MM.1S (cell line): ENCODE measurements around the gene LRP10.

Experiments
- DNase-seq: peaks from one replicate; pipeline ENCODE4 v3.0.0-alpha.2; 2015
- H2AFZ ChIP-seq: fragments of 300-600 bp; sonication (generic); 2 replicates; pipeline ENCODE4 v1.6.0; 2016; ENCODE audit warnings: antibody characterized with exemption, low read length
- H3F3A ChIP-seq: fragments of 300-600 bp; sonication (generic); 2 replicates; pipeline ENCODE4 v1.6.1; 2016; ENCODE audit warnings: mild to moderate bottlenecking, antibody characterized with exemption, low read length, moderate library complexity, mixed read lengths; ENCODE audit not compliant: insufficient read depth
- H3K27ac ChIP-seq: fragments of 300-600 bp; sonication (generic); 2 replicates; pipeline ENCODE4 v1.5.1; 2016; ENCODE audit warnings: mild to moderate bottlenecking, low read length
- H3K27me3 ChIP-seq: fragments of 300-600 bp; sonication (generic); replicated peaks from 2 replicates; pipeline ENCODE4 v1.6.0; 2016; ENCODE audit warnings: low read length; ENCODE audit not compliant: insufficient read depth
- H3K36me3 ChIP-seq: fragments of 300-600 bp; sonication (generic); replicated peaks from 2 replicates; pipeline ENCODE4 v1.6.1; 2016; ENCODE audit warnings: mild to moderate bottlenecking, low read length, mixed read lengths; ENCODE audit not compliant: insufficient read depth
- H3K4me1 ChIP-seq: fragments of 300-600 bp; sonication (generic); 2 replicates; pipeline ENCODE4 v1.6.1; 2016; ENCODE audit warnings: low read length, mixed read lengths
- H3K4me2 ChIP-seq: fragments of 300-600 bp; sonication (generic); 2 replicates; pipeline ENCODE4 v1.6.0; 2016; ENCODE audit warnings: low read depth, low read length
- H3K4me3 ChIP-seq: fragments of 300-600 bp; sonication (generic); 2 replicates; pipeline ENCODE4 v1.5.1; 2016; ENCODE audit warnings: low read length, mixed read lengths
- H3K79me2 ChIP-seq: fragments of 300-600 bp; sonication (generic); 2 replicates; pipeline ENCODE4 v1.6.1; 2016; ENCODE audit warnings: mixed run types, low read length, mixed read lengths
- H3K9ac ChIP-seq: fragments of 300-600 bp; sonication (generic); 2 replicates; pipeline ENCODE4 v1.6.1; 2016; ENCODE audit warnings: low read length, mixed read lengths
- H3K9me2 ChIP-seq: fragments of 300-600 bp; sonication (generic); replicated peaks from 2 replicates; pipeline ENCODE4 v1.6.1; 2016; ENCODE audit warnings: mild to moderate bottlenecking, low read length, mixed read lengths; ENCODE audit not compliant: insufficient read depth
- H3K9me3 ChIP-seq: fragments of 300-600 bp; sonication (generic); replicated peaks from 2 replicates; pipeline ENCODE4 v1.6.1; 2016; ENCODE audit warnings: mild to moderate bottlenecking, low read length, mixed read lengths; ENCODE audit not compliant: insufficient read depth
- H4K20me1 ChIP-seq: fragments of 300-600 bp; sonication (generic); 2 replicates; pipeline ENCODE4 v1.6.1; 2016; ENCODE audit warnings: mild to moderate bottlenecking, low read length, moderate library complexity, mixed read lengths; ENCODE audit not compliant: insufficient read depth
- CTCF ChIP-seq: fragments of 300-600 bp; sonication (generic); IDR thresholded peaks from 2 replicates; pipeline ENCODE4 v1.5.1; 2016; ENCODE audit warnings: antibody characterized with exemption, low read length, mixed read lengths
- EZH2 ChIP-seq: fragments of 300-600 bp; sonication (generic); optimal IDR thresholded peaks from 2 replicates; pipeline ENCODE3; 2017; ENCODE audit warnings: low read depth, mild to moderate bottlenecking, antibody characterized with exemption, low read length, mixed read lengths
- EZH2phosphoT487 ChIP-seq: fragments of 300-600 bp; sonication (generic); IDR thresholded peaks from 2 replicates; pipeline ENCODE4 v1.6.1; 2018; ENCODE audit warnings: antibody characterized with exemption, low read length

Gene LRP10

GRCh38 chr14:22872833-22873520 is 1.4 kb downstream of the LRP10 start:
- H3F3A ChIP-seq: peaks cover 10% of the 10 kb centered on the region
- no peaks in the 10 kb centered on the region for H3K27me3 ChIP-seq
- no peak overlapping the region for H3K27ac ChIP-seq
- H2AFZ ChIP-seq: peak overlapping the region; percentile 35; the same call in 1 of the 2 replicates
- peak overlapping the region; percentile 57 for H3K4me2 ChIP-seq
- H3K4me1 ChIP-seq: peaks cover 3% of the 10 kb centered on the region; the same call in 1 of the 2 replicates
- peak overlapping the region; percentile 76; the same call in 1 of the 2 replicates for H3K9ac ChIP-seq
- H3K9me3 ChIP-seq: no peaks in the 10 kb centered on the region
- H3K36me3 ChIP-seq: no peaks in the 10 kb centered on the region
- no peaks in the 10 kb centered on the region for H4K20me1 ChIP-seq
- peaks cover 10% of the 10 kb centered on the region for H3K79me2 ChIP-seq
- no peaks in the 10 kb centered on the region for H3K9me2 ChIP-seq
- H3K4me3 ChIP-seq: peak overlapping the region; percentile 71
- DNase-seq: no peak
- TF ChIP-seq EZH2phosphoT487 (no peak), EZH2 (no peak), CTCF (no peak)

- no peak overlapping the region for H3K4me3 ChIP-seq
- no peaks in the 10 kb centered on the region for H3K36me3 ChIP-seq
Observed at GRCh38 chr14:22875003-22875747, 3.6 kb downstream of the LRP10 start.

GRCh38 chr14:22875748-22876319 is 4.3 kb downstream of the LRP10 start:
- DNase-seq: no peak
- Histone ChIP-seq H3K9me2 (no peaks in the 10 kb centered on the region), H2AFZ (no peak overlapping the region), H3K27me3 (no peaks in the 10 kb centered on the region), H4K20me1 (no peaks in the 10 kb centered on the region), H3K36me3 (no peaks in the 10 kb centered on the region), H3K27ac (no peak overlapping the region), H3K9me3 (no peaks in the 10 kb centered on the region), H3K9ac (no peak overlapping the region), H3K4me2 (no peak overlapping the region), H3K4me1 (no peaks in the 10 kb centered on the region), H3K4me3 (no peak overlapping the region), H3F3A (peaks cover 5% of the 10 kb centered on the region), H3K79me2 (peaks cover 10% of the 10 kb centered on the region)
- TF ChIP-seq CTCF (no peak), EZH2phosphoT487 (no peak), EZH2 (no peak)

More at GRCh38 chr14:22875003-22875747, 3.6 kb downstream of the LRP10 start:
- Histone ChIP-seq H3K27ac (no peak overlapping the region), H3K79me2 (peaks cover 10% of the 10 kb centered on the region), H3K4me2 (no peak overlapping the region), H3K9me3 (no peaks in the 10 kb centered on the region), H3K27me3 (no peaks in the 10 kb centered on the region), H3K9ac (no peak overlapping the region), H3K9me2 (no peaks in the 10 kb centered on the region), H2AFZ (no peak overlapping the region), H3F3A (peaks cover 10% of the 10 kb centered on the region), H4K20me1 (no peaks in the 10 kb centered on the region), H3K4me1 (peaks cover 3% of the 10 kb centered on the region; the same call in 1 of the 2 replicates)
- no peak for DNase-seq
- TF ChIP-seq EZH2phosphoT487: no peak
- no peak for TF ChIP-seq CTCF
- TF ChIP-seq EZH2: no peak
